Tibial nerve (tissue), 4 donors: ENCODE data around the gene LRRC58.

Source experiments
- EP300 ChIP-seq, 2 donors: sonication (generic); formaldehyde crosslinking; IDR thresholded peaks; one replicate each; pipeline ENCODE4 v1.6.1; 2017; ENCODE audit warnings: antibody characterized with exemption in 2 of 2, mild to moderate bottlenecking in 1 of 2
- TF ChIP-seq, protein P1 (sequence below), 5 experiments: fragments of 200-600 bp in 3 of 5; fragments of 450-650 bp in 2 of 5; sonication (generic) in 3 of 5; IDR thresholded peaks; one replicate each; pipeline ENCODE4 v1.5.1; 2016 to 2019; ENCODE audit warnings: antibody characterized with exemption in 5 of 5, mild to moderate bottlenecking in 3 of 5, moderate library complexity in 2 of 5

DNA sequence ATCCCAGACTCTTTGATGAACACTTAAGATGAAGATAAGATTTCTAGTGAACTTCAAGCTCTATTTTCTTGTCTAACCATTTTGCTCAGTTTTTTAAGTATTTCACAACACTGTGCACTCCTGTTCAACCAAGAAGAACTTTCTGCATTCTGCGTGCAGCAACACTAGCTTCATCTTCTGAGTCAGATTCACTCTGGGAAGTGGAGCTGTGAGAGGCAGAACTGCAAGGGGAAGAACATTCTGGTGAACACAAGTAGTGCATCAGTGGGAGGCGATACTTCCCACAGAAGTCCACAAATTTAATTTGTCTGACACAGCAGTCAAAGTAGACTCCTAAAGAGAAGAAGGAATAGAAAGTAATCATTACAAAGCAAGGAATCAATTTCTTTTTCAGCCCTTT, 18.1 kb downstream of the LRRC58 start:
- TF ChIP-seq, protein P1, sequence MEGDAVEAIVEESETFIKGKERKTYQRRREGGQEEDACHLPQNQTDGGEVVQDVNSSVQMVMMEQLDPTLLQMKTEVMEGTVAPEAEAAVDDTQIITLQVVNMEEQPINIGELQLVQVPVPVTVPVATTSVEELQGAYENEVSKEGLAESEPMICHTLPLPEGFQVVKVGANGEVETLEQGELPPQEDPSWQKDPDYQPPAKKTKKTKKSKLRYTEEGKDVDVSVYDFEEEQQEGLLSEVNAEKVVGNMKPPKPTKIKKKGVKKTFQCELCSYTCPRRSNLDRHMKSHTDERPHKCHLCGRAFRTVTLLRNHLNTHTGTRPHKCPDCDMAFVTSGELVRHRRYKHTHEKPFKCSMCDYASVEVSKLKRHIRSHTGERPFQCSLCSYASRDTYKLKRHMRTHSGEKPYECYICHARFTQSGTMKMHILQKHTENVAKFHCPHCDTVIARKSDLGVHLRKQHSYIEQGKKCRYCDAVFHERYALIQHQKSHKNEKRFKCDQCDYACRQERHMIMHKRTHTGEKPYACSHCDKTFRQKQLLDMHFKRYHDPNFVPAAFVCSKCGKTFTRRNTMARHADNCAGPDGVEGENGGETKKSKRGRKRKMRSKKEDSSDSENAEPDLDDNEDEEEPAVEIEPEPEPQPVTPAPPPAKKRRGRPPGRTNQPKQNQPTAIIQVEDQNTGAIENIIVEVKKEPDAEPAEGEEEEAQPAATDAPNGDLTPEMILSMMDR (IDR thresholded peaks at IDR 0.05) = no peak
- TF ChIP-seq EP300 (IDR thresholded peaks at IDR 0.05) = no peak
